Measurements from ENCODE around the gene HGFAC.

- TF ChIP-seq, protein P1, sequence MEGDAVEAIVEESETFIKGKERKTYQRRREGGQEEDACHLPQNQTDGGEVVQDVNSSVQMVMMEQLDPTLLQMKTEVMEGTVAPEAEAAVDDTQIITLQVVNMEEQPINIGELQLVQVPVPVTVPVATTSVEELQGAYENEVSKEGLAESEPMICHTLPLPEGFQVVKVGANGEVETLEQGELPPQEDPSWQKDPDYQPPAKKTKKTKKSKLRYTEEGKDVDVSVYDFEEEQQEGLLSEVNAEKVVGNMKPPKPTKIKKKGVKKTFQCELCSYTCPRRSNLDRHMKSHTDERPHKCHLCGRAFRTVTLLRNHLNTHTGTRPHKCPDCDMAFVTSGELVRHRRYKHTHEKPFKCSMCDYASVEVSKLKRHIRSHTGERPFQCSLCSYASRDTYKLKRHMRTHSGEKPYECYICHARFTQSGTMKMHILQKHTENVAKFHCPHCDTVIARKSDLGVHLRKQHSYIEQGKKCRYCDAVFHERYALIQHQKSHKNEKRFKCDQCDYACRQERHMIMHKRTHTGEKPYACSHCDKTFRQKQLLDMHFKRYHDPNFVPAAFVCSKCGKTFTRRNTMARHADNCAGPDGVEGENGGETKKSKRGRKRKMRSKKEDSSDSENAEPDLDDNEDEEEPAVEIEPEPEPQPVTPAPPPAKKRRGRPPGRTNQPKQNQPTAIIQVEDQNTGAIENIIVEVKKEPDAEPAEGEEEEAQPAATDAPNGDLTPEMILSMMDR (IDR thresholded peaks at IDR 0.05; ENCODE audit: insufficient read depth, low read length) = no peak
- no peak for TF ChIP-seq REST (IDR thresholded peaks at IDR 0.05; ENCODE audit: insufficient replicate concordance, low read depth)
- no peak for TF ChIP-seq GABPA (IDR thresholded peaks at IDR 0.05; ENCODE audit: low read depth)
Measured at GRCh38 chr4:3402491-3403347, 39.0 kb upstream of the HGFAC start.
